HEK293 (cell line): ENCODE data around the gene FGF22.

Experiments
- CTCF ChIA-PET: fragments of 350-600 bp; formaldehyde crosslinking; extraction: SDS; loops from one replicate; lab custom pipeline; 2021; ENCODE audit warnings: antibody characterized with exemption; lab: Yijun Ruan, JAX
- POLR2A ChIA-PET: fragments of 300-600 bp; formaldehyde crosslinking; extraction: SDS; loops from one replicate; lab custom pipeline; 2020; ENCODE audit warnings: antibody characterized with exemption, inconsistent platforms; lab: Yijun Ruan, JAX
- H3K27ac ChIP-seq: fragments of 200-500 bp; sonication (Bioruptor generic); 2 replicates; pipeline ENCODE4 v1.5.1; 2014; ENCODE audit warnings: low read depth, low read length, control low read depth, inconsistent platforms; ENCODE audit errors: extremely low read depth
- H3K36me3 ChIP-seq, 2 experiments: fragments of 200-500 bp in 1 of 2; sonication (Bioruptor generic) in 1 of 2; 1 replicate in 1 of 2; 2 replicates in 1 of 2; pipeline ENCODE4 v1.5.1; 2014 to 2017; ENCODE audit warnings: inconsistent platforms in 2 of 2, low read length in 2 of 2; ENCODE audit not compliant: control insufficient read depth in 2 of 2, insufficient read depth in 1 of 2
- H3K4me1 ChIP-seq: fragments of 200-500 bp; sonication (Bioruptor generic); 2 replicates; pipeline ENCODE4 v1.5.1; 2014; ENCODE audit warnings: mild to moderate bottlenecking, low read length, inconsistent platforms; ENCODE audit not compliant: control insufficient read depth, insufficient read depth
- H3K4me3 ChIP-seq: 2 replicates; pipeline ENCODE4 v1.5.1; 2011; ENCODE audit warnings: low read depth, mild to moderate bottlenecking, control low read depth, low read length, moderate library complexity
- H3K9me3 ChIP-seq: fragments of 200-500 bp; sonication (Bioruptor generic); 2 replicates; pipeline ENCODE4 v1.5.1; 2014; ENCODE audit warnings: low read depth, low read length, inconsistent platforms; ENCODE audit not compliant: control insufficient read depth, insufficient read depth
- EGR2 ChIP-seq: fragments of 450-650 bp; formaldehyde crosslinking; IDR thresholded peaks from 2 replicates; pipeline ENCODE4 v1.5.1; 2016; ENCODE audit warnings: low read depth, missing biosample characterization, missing genetic modification characterization
- GLI4 ChIP-seq: fragments of 450-650 bp; formaldehyde crosslinking; IDR thresholded peaks from 2 replicates; pipeline ENCODE4 v1.5.1; 2016; ENCODE audit warnings: missing biosample characterization, missing genetic modification characterization
- PRDM2 ChIP-seq: fragments of 450-650 bp; formaldehyde crosslinking; IDR thresholded peaks from 2 replicates; pipeline ENCODE4 v1.5.1; 2016; ENCODE audit warnings: missing biosample characterization, missing genetic modification characterization, borderline replicate concordance
- ZFP37 ChIP-seq: fragments of 450-650 bp; formaldehyde crosslinking; IDR thresholded peaks from 2 replicates; pipeline ENCODE4 v1.5.1; 2016; ENCODE audit warnings: missing biosample characterization, missing genetic modification characterization
- ZNF132 ChIP-seq: fragments of 450-650 bp; formaldehyde crosslinking; IDR thresholded peaks from 2 replicates; pipeline ENCODE4 v1.5.1; 2017; ENCODE audit warnings: missing biosample characterization, missing genetic modification characterization, borderline replicate concordance
- ZNF19 ChIP-seq: fragments of 450-650 bp; formaldehyde crosslinking; IDR thresholded peaks from 2 replicates; pipeline ENCODE4; 2016; ENCODE audit warnings: missing biosample characterization, missing genetic modification characterization, low read depth
- ZNF24 ChIP-seq: fragments of 450-650 bp; formaldehyde crosslinking; IDR thresholded peaks from 2 replicates; pipeline ENCODE4 v1.5.1; 2016; ENCODE audit warnings: missing biosample characterization, missing genetic modification characterization
- ZNF292 ChIP-seq: fragments of 450-650 bp; formaldehyde crosslinking; IDR thresholded peaks from 2 replicates; pipeline ENCODE4 v1.5.1; 2016; ENCODE audit warnings: low read depth, missing biosample characterization, missing genetic modification characterization, borderline replicate concordance
- ZNF580 ChIP-seq: fragments of 450-650 bp; formaldehyde crosslinking; IDR thresholded peaks from 2 replicates; pipeline ENCODE4 v1.5.1; 2016; ENCODE audit warnings: missing biosample characterization, missing genetic modification characterization
- ZNF677 ChIP-seq: fragments of 450-650 bp; IDR thresholded peaks from 2 replicates; pipeline ENCODE4 v1.5.0; 2018; ENCODE audit warnings: missing biosample characterization, mild to moderate bottlenecking, missing genetic modification characterization, moderate library complexity
- ZNF747 ChIP-seq: fragments of 450-650 bp; formaldehyde crosslinking; IDR thresholded peaks from 2 replicates; pipeline ENCODE4 v1.5.1; 2016; ENCODE audit warnings: missing biosample characterization, missing genetic modification characterization
- ZSCAN23 ChIP-seq: fragments of 450-650 bp; formaldehyde crosslinking; IDR thresholded peaks from 2 replicates; pipeline ENCODE4 v1.5.1; 2016; ENCODE audit warnings: missing biosample characterization, missing genetic modification characterization
- ZSCAN5A ChIP-seq: fragments of 450-650 bp; formaldehyde crosslinking; IDR thresholded peaks from 2 replicates; pipeline ENCODE4 v1.5.1; 2016; ENCODE audit warnings: missing biosample characterization, missing genetic modification characterization

The FGF22 gene

GRCh38 chr19:651991-652390, 12.3 kb downstream of the FGF22 start:
- Histone ChIP-seq H3K36me3 (peaks cover 12 to 83% of the 10 kb centered on the region in 2 experiments; a peak in 2 of 3 replicates), H3K9me3 (no peaks in the 10 kb centered on the region), H3K27ac (no peak overlapping the region), H3K4me3 (no peak overlapping the region), H3K4me1 (no peaks in the 10 kb centered on the region)
- TF ChIP-seq GLI4 (no peak), ZNF747 (tag by site-specific recombination) (no peak), EGR2 (tag by site-specific recombination) (no peak), ZFP37 (tag by site-specific recombination) (no peak), ZNF24 (no peak), ZNF580 (tag by site-specific recombination) (no peak), ZNF19 (tag by site-specific recombination) (no peak), ZSCAN23 (tag by site-specific recombination) (no peak), ZNF677 (tag by site-specific recombination) (no peak), ZSCAN5A (tag by site-specific recombination) (no peak), PRDM2 (tag by site-specific recombination) (no peak), ZNF292 (tag by site-specific recombination) (no peak)
- ChIA-PET POLR2A (no interaction called here), CTCF (no interaction called here)

GRCh38 chr19:652467-653389, 13.0 kb downstream of the FGF22 start:
- ChIA-PET POLR2A (interaction anchor here (0.5 kb wide), 1 partner anchor 20 kb away, joined by 3 read pairs; no protein-coding TSS in a partner anchor), CTCF (no interaction called here)
- Histone ChIP-seq H3K4me3 (no peak overlapping the region), H3K4me1 (no peaks in the 10 kb centered on the region), H3K36me3 (peaks cover 12 to 85% of the 10 kb centered on the region in 2 experiments; a peak in 2 of 3 replicates), H3K9me3 (no peaks in the 10 kb centered on the region), H3K27ac (no peak overlapping the region)
- TF ChIP-seq ZNF132 (tag by site-specific recombination), result no peak
